Cardiac fibroblast (primary cell): ENCODE data around the gene NR4A2.
A peak's percentile ranks its signal among the peaks of the same experiment; 100 is the strongest.

ENCODE experiments used
- DNase-seq, 2 donors: peaks; one replicate each; pipeline versions ENCODE4 v3.0.0 to v3.0.0-alpha.2; 2010; ENCODE audit warnings: low read depth in 2 of 2
- H3K4me3 ChIP-seq, 2 donors: replicated peaks in 1 of 2; 1 replicate in 1 of 2; 2 replicates in 1 of 2; pipeline ENCODE4 v1.5.1; 2011; ENCODE audit warnings: low read depth in 2 of 2, low read length in 2 of 2, mild to moderate bottlenecking in 2 of 2, moderate library complexity in 1 of 2
- CTCF ChIP-seq: IDR thresholded peaks from one replicate; pipeline ENCODE4 v1.5.1; 2011; ENCODE audit warnings: low read depth, mild to moderate bottlenecking, low read length, inconsistent platforms

Gene NR4A2

GRCh38 chr2:156346731-156347130 lies 14.2 kb upstream of the NR4A2 start:
- DNase-seq, result no peak
- no peak for TF ChIP-seq CTCF
- H3K4me3 ChIP-seq, result no peak overlapping the region

- TF ChIP-seq CTCF, result no peak
- H3K4me3 ChIP-seq, result no peak overlapping the region
- no peak for DNase-seq
Measured at GRCh38 chr2:156345582-156345981, 13.1 kb upstream of the NR4A2 start.

- no peak overlapping the region for H3K4me3 ChIP-seq
- DNase-seq, result no peak
- no peak for TF ChIP-seq CTCF
Measured at GRCh38 chr2:156343940-156344301, 11.4 kb upstream of the NR4A2 start.

GRCh38 chr2:156343096-156343939 lies 10.8 kb upstream of the NR4A2 start:
- H3K4me3 ChIP-seq, result peak overlapping the region; percentile 59 to 64
- TF ChIP-seq CTCF, result no peak
- no peak for DNase-seq

- peak; percentile 94 to 97 for DNase-seq
- TF ChIP-seq CTCF, result no peak
- H3K4me3 ChIP-seq, result peak overlapping the region; percentile 84 to 91
Measured at GRCh38 chr2:156342254-156343095, 10.0 kb upstream of the NR4A2 start.

- TF ChIP-seq CTCF, result no peak
- DNase-seq, result peak; percentile 95 to 98
- H3K4me3 ChIP-seq, result peak overlapping the region; percentile 84 to 91
Measured at GRCh38 chr2:156341452-156342253, 9.1 kb upstream of the NR4A2 start.
